ENCODE results near the gene NPIPA7.
"Not testable (repeated sequence)": the region's sequence is repeated elsewhere in the genome, so short reads cannot be mapped to it uniquely, and the experiment has no call there.

NPIPA7 gene

DNA sequence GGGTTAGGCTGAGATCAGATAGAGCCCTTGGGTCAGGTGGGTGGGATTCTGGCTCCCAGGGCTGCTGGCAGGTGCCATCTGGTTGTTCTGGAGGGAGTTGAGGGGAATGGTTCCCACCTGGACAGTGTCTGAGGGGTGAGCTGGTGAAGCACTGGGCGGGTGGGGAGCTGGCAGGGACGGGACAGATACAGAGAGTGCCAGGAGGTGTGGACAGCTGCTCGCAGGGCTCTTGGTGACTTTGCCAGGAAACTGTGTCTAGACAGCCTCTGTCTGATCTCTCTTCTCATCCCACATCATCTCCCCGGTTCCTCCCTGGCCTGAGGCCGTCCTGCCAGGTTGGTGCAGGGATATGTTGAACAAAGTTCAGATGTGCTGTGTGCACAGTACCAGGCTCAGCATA, 38.1 kb downstream of the NPIPA7 start:
- not testable (repeated sequence) for DNase-seq (ENCODE audit: insufficient read length, low spot score); FAIRE-seq

DNA sequence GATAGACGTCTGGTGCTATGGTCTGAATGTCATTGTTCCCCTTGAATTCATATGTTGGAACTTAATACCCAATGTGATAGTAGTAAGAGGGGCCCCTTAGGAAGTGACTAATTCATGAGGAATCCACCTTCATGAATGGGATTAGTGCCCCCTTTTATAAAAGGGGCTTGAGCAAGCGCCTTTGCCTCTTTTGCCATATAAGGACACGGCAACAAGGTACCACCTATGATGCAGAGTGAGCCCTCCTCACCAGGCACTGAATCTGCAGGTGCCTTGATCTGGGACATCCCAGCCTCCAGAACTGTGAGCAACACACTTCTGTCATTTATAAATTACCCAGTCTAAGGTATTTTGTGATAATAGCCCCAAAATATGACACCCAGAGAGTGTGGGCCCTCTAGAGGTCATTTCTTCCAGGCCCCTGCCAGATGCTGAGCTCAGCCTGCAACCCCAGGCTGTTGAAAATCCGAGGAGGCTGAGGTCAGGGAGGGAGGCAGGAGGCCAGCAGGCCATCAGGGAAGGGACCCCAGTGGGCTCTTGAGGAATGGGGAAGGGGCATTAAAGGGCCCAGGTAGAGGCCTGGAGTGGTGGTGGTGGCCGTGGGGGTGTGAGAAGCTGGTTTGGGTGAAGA, 39.1 kb downstream of the NPIPA7 start:
- FAIRE-seq; DNase-seq (ENCODE audit: insufficient read length, low spot score): not testable (repeated sequence)

DNA sequence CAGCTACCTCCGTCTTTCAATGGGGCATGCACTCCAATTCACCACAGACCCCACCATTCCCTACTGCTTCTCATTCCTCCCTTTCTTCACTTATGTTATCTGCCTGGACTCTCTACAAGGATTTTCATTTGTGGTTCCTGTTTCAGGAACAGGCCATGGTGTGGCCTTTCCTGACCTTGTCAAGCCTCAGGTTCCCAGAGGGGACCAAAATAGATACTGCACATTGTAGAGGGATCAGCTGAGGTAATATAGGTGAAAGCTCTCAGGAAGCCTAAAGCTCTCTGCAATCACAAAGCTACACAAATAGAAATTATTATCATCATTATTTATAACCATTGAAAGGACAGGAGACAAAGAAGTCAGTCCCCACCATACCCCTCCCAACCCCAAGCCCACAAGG, 41.6 kb downstream of the NPIPA7 start:
- not testable (repeated sequence) for DNase-seq (ENCODE audit: insufficient read length, low spot score); FAIRE-seq

DNA sequence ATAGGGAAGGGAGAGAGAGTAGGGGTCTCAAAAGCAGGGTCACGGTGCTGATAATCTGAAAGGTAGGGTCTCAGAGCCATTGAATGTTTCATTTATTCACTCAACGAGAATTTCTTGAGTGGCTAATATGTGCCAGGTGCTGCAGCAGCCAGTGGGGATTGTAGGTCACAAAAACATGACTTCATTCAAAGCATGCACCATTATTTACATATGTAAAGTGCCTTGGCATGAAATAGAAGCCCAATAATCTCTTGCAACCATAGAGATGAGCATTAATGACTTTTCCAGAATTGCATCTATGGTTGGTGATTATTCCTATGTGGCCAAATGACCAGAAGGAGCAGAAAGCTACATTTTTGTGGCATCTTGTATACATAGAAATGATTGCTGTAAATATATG, 46.2 kb downstream of the NPIPA7 start:
- DNase-seq (ENCODE audit: insufficient read length, low spot score); FAIRE-seq: not testable (repeated sequence)

DNA sequence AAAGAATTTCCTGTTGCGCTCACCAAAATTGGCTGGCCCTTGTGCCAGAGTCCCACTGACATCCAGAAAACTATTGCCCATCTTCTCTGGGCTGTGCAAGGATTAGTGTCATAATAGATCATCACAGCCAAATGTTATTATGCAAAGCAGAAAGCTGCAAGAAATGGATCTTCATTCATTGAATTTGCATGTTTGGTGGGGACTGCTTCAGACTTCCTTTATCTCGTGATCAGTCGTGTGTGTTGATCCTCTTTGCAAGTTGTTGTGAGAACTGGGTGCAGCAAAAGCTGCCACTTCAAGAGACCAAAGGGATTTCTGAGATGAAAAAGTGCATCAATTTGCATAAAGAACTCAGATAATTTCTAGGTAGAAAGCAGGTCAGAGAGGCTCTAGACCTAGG, 52.2 kb downstream of the NPIPA7 start:
- DNase-seq (ENCODE audit: insufficient read length, low spot score); FAIRE-seq: not testable (repeated sequence)

DNA sequence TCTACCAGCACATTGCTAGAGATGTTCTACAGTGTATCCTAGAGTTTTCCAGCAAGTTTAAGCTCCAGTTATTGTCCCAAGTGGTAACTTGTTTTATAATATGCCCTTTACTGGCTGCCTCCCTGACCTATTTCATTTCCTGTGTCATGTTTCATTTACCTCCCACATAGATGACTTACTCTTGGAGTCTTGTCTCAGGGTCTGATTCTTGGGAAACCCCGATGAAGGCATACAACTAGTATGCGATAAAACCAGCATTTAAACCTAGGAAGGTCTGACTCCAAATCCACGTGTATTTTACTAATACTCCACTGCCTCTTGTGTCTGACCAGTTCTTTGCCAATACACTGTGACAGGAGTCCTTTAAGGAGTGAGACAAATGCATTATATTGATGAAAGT, 55.8 kb downstream of the NPIPA7 start:
- not testable (repeated sequence) for FAIRE-seq; DNase-seq (ENCODE audit: insufficient read length, low spot score)

DNA sequence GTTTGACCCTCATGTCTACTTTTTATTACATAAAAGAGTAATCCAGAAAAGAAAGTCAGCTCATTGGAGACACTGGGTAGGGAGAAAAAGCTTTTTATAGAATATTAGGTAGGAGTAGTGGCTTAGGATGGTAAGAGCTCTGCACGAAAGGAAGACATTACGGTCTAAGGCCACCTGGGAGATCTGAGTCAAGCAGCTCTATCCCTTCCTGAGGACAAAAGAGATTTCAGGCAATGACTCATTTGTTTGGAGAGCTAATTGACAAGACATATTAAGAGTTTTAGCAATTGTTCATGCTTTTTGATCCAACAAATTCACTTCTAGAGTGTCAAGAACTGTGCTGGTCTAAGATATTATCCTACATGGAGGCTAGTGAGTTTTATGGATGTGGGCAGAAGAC, 62.5 kb downstream of the NPIPA7 start:
- not testable (repeated sequence) for DNase-seq (ENCODE audit: insufficient read length, low spot score); FAIRE-seq

Data from HTR-8/SVneo (cell line).